ENCODE results near the gene OGT. TPM values are rescaled to one million over a fixed set of nuclear protein-coding genes. Genes with fewer than 3 reads are reported as not detected.

OGT gene
- total RNA-seq, 2 donors from 2014 or later = 309 to 356 TPM

GRCh38 chrX:71515038-71515396 lies 17.9 kb upstream of the OGT start:
- Mint-ChIP-seq H3K27ac (no peak overlapping the region), H3K4me1 (ENCODE audit: low read depth in 2 of 2) (peaks cover 9 to 17% of the 10 kb centered on the region in 2 donors)
- no peak for ATAC-seq

GRCh38 chrX:71525316-71525715 lies 7.6 kb upstream of the OGT start:
- Mint-ChIP-seq H3K36me3 (no peaks in the 10 kb centered on the region), H3K4me1 (ENCODE audit: low read depth in 2 of 2) (no peaks in the 10 kb centered on the region), H3K27ac (no peak overlapping the region)

More at GRCh38 chrX:71515038-71515396, 17.9 kb upstream of the OGT start:
- H3K4me3 Mint-ChIP-seq = no peak overlapping the region
- DNase-seq (ENCODE audit: low spot score) = no peak
- peaks cover 0 to 7% of the 10 kb centered on the region in 2 donors for H3K27me3 Mint-ChIP-seq
- no peaks in the 10 kb centered on the region for H3K36me3 Mint-ChIP-seq
- peaks cover 3% of the 10 kb centered on the region for H3K9me3 Mint-ChIP-seq

GRCh38 chrX:71532078-71532752 lies 689 bp upstream of the OGT start:
- Mint-ChIP-seq H3K4me3 (peak overlapping the region; percentile 99), H3K27me3 (peaks cover 0 to 5% of the 10 kb centered on the region in 2 donors), H3K27ac (peak overlapping the region; percentile 96 to 99), H3K9me3 (no peaks in the 10 kb centered on the region), H3K4me1 (ENCODE audit: low read depth in 2 of 2) (peaks cover 14 to 22% of the 10 kb centered on the region in 2 donors), H3K36me3 (peaks cover 25% of the 10 kb centered on the region)
- peak; percentile 69 for DNase-seq (ENCODE audit: low spot score)
- ATAC-seq = peak; percentile 74 to 81

More at GRCh38 chrX:71525316-71525715, 7.6 kb upstream of the OGT start:
- Mint-ChIP-seq H3K4me3 (no peak overlapping the region), H3K27me3 (no peaks in the 10 kb centered on the region), H3K9me3 (no peaks in the 10 kb centered on the region)
- DNase-seq (ENCODE audit: low spot score) (no peak), ATAC-seq (no peak)

- Mint-ChIP-seq H3K27me3 (peaks cover 0 to 5% of the 10 kb centered on the region in 2 donors), H3K4me1 (ENCODE audit: low read depth in 2 of 2) (peaks cover 16 to 22% of the 10 kb centered on the region in 2 donors), H3K4me3 (peak overlapping the region; percentile 99), H3K27ac (peak overlapping the region; percentile 96 to 99), H3K9me3 (no peaks in the 10 kb centered on the region), H3K36me3 (peaks cover 25% of the 10 kb centered on the region)
- no peak for ATAC-seq
- no peak for DNase-seq (ENCODE audit: low spot score)
Observed at GRCh38 chrX:71533516-71533850, 579 bp downstream of the OGT start.

GRCh38 chrX:71533851-71534561 lies 1.1 kb downstream of the OGT start:
- H3K4me1 Mint-ChIP-seq (ENCODE audit: low read depth in 2 of 2) = peaks cover 16 to 22% of the 10 kb centered on the region in 2 donors
- H3K27me3 Mint-ChIP-seq = peaks cover 0 to 5% of the 10 kb centered on the region in 2 donors
- peak overlapping the region; percentile 96 to 99 for H3K27ac Mint-ChIP-seq
- H3K9me3 Mint-ChIP-seq = no peaks in the 10 kb centered on the region
- ATAC-seq = peak; percentile 39 to 44
- peak; percentile 73 for DNase-seq (ENCODE audit: low spot score)
- H3K4me3 Mint-ChIP-seq = peak overlapping the region; percentile 99
- H3K36me3 Mint-ChIP-seq = peaks cover 25% of the 10 kb centered on the region

GRCh38 chrX:71534773-71535544 lies 2.1 kb downstream of the OGT start:
- peak overlapping the region; percentile 96 to 99 for H3K27ac Mint-ChIP-seq
- H3K4me3 Mint-ChIP-seq = peak overlapping the region; percentile 99
- H3K27me3 Mint-ChIP-seq = peaks cover 0 to 5% of the 10 kb centered on the region in 2 donors
- peaks cover 20 to 28% of the 10 kb centered on the region in 2 donors for H3K4me1 Mint-ChIP-seq (ENCODE audit: low read depth in 2 of 2)
- ATAC-seq (no peak), DNase-seq (ENCODE audit: low spot score) (no peak)
- H3K9me3 Mint-ChIP-seq = no peaks in the 10 kb centered on the region
- peaks cover 25% of the 10 kb centered on the region for H3K36me3 Mint-ChIP-seq

- Mint-ChIP-seq H3K36me3 (peaks cover 29% of the 10 kb centered on the region), H3K27me3 (peaks cover 0 to 5% of the 10 kb centered on the region in 2 donors), H3K4me1 (ENCODE audit: low read depth in 2 of 2) (peaks cover 26 to 32% of the 10 kb centered on the region in 2 donors), H3K9me3 (no peaks in the 10 kb centered on the region), H3K4me3 (peak overlapping the region; percentile 99), H3K27ac (peak overlapping the region; percentile 79 to 92)
- ATAC-seq (no peak), DNase-seq (ENCODE audit: low spot score) (no peak)
Observed at GRCh38 chrX:71536285-71536684, 3.4 kb downstream of the OGT start.

GRCh38 chrX:71537743-71538142 lies 4.8 kb downstream of the OGT start:
- DNase-seq (ENCODE audit: low spot score) (no peak), ATAC-seq (no peak)
- Mint-ChIP-seq H3K4me1 (ENCODE audit: low read depth in 2 of 2) (peaks cover 27 to 38% of the 10 kb centered on the region in 2 donors), H3K27ac (peak overlapping the region; percentile 73 to 79), H3K4me3 (peak overlapping the region; percentile 99), H3K36me3 (peaks cover 40% of the 10 kb centered on the region), H3K27me3 (peaks cover 0 to 5% of the 10 kb centered on the region in 2 donors), H3K9me3 (no peaks in the 10 kb centered on the region)

- H3K4me1 Mint-ChIP-seq (ENCODE audit: low read depth in 2 of 2) = peaks cover 38 to 46% of the 10 kb centered on the region in 2 donors
- peaks cover 23% of the 10 kb centered on the region for H3K36me3 Mint-ChIP-seq
- peak overlapping the region; percentile 86 for H3K4me3 Mint-ChIP-seq
- DNase-seq (ENCODE audit: low spot score) (no peak), ATAC-seq (peak; percentile 33 to 45)
- peak overlapping the region; percentile 73 to 79 for H3K27ac Mint-ChIP-seq
- H3K27me3 Mint-ChIP-seq = no peaks in the 10 kb centered on the region
- no peaks in the 10 kb centered on the region for H3K9me3 Mint-ChIP-seq
Observed at GRCh38 chrX:71540801-71541200, 7.9 kb downstream of the OGT start.

- DNase-seq (ENCODE audit: low spot score) = no peak
- peaks cover 25% of the 10 kb centered on the region for H3K36me3 Mint-ChIP-seq
- H3K4me1 Mint-ChIP-seq (ENCODE audit: low read depth in 2 of 2) = peaks cover 40 to 47% of the 10 kb centered on the region in 2 donors
- no peaks in the 10 kb centered on the region for H3K9me3 Mint-ChIP-seq
- H3K27ac Mint-ChIP-seq = peak overlapping the region; percentile 73 to 79
- ATAC-seq = peak; percentile 55 to 68
- no peaks in the 10 kb centered on the region for H3K27me3 Mint-ChIP-seq
- H3K4me3 Mint-ChIP-seq = peak overlapping the region; percentile 86
Observed at GRCh38 chrX:71541210-71542022, 8.5 kb downstream of the OGT start.

- Mint-ChIP-seq H3K27me3 (no peaks in the 10 kb centered on the region), H3K36me3 (peaks cover 28% of the 10 kb centered on the region), H3K4me3 (peak overlapping the region; percentile 86), H3K9me3 (no peaks in the 10 kb centered on the region), H3K27ac (peak overlapping the region; percentile 73 to 79), H3K4me1 (ENCODE audit: low read depth in 2 of 2) (peaks cover 42 to 48% of the 10 kb centered on the region in 2 donors)
- DNase-seq (ENCODE audit: low spot score) = no peak
- ATAC-seq = no peak
Observed at GRCh38 chrX:71542411-71542810, 9.5 kb downstream of the OGT start.

GRCh38 chrX:71542825-71543224 lies 9.9 kb downstream of the OGT start:
- H3K36me3 Mint-ChIP-seq = peaks cover 28% of the 10 kb centered on the region
- H3K4me1 Mint-ChIP-seq (ENCODE audit: low read depth in 2 of 2) = peaks cover 40 to 49% of the 10 kb centered on the region in 2 donors
- no peaks in the 10 kb centered on the region for H3K9me3 Mint-ChIP-seq
- peak overlapping the region; percentile 86 for H3K4me3 Mint-ChIP-seq
- H3K27ac Mint-ChIP-seq = peak overlapping the region; percentile 73 to 79
- ATAC-seq (no peak), DNase-seq (ENCODE audit: low spot score) (no peak)
- H3K27me3 Mint-ChIP-seq = no peaks in the 10 kb centered on the region

- Mint-ChIP-seq H3K4me1 (ENCODE audit: low read depth in 2 of 2) (peaks cover 40 to 54% of the 10 kb centered on the region in 2 donors), H3K36me3 (peaks cover 28% of the 10 kb centered on the region), H3K27ac (peak overlapping the region; percentile 73 to 79), H3K9me3 (no peaks in the 10 kb centered on the region), H3K4me3 (peak overlapping the region; percentile 86), H3K27me3 (no peaks in the 10 kb centered on the region)
- DNase-seq (ENCODE audit: low spot score) (no peak), ATAC-seq (peak in 1 of 2 donors; percentile 45)
Observed at GRCh38 chrX:71543316-71543715, 10.4 kb downstream of the OGT start.
